CD14-positive monocyte (primary cell): Measurements from ENCODE around the gene UBE2I. TPM values are rescaled to one million over a fixed set of nuclear protein-coding genes. Genes with fewer than 3 reads are reported as not detected.
A peak's percentile ranks its signal among the peaks of the same experiment; 100 is the strongest.

Source experiments
- DNase-seq, 3 donors: peaks; one replicate each; pipeline ENCODE4 v3.0.0-alpha.2; 2011 to 2022
- H2AFZ ChIP-seq: 2 replicates; pipeline ENCODE4 v1.6.0; 2012; ENCODE audit warnings: mild to moderate bottlenecking, low read depth, low read length, inconsistent platforms; ENCODE audit not compliant: insufficient read depth, poor library complexity, severe bottlenecking
- H3K27ac ChIP-seq, 2 donors: 1 replicate in 1 of 2; 2 replicates in 1 of 2; pipeline ENCODE4 v1.5.1; 2012 to 2013; ENCODE audit warnings: low read length in 2 of 2, control low read depth in 1 of 2, inconsistent platforms in 1 of 2, low read depth in 1 of 2, mild to moderate bottlenecking in 1 of 2
- H3K27me3 ChIP-seq, 2 donors: one replicate each; pipeline versions ENCODE4 v1.6.0 to v1.6.1; 2011 to 2013; ENCODE audit warnings: low read length in 2 of 2; ENCODE audit not compliant: control insufficient read depth in 2 of 2, insufficient read depth in 2 of 2
- H3K36me3 ChIP-seq, 2 donors: replicated peaks in 1 of 2; 1 replicate in 1 of 2; 2 replicates in 1 of 2; pipeline versions ENCODE4 v1.5.1 to v1.6.1; 2012 to 2013; ENCODE audit warnings: low read length in 2 of 2, control low read depth in 1 of 2, inconsistent platforms in 1 of 2, mild to moderate bottlenecking in 1 of 2; ENCODE audit not compliant: insufficient read depth in 2 of 2, control insufficient read depth in 1 of 2
- H3K4me1 ChIP-seq, 2 donors: 1 replicate in 1 of 2; 2 replicates in 1 of 2; pipeline versions ENCODE4 v1.5.1 to v1.6.1; 2012 to 2013; ENCODE audit warnings: low read length in 2 of 2, control low read depth in 1 of 2, inconsistent platforms in 1 of 2, mild to moderate bottlenecking in 1 of 2, moderate library complexity in 1 of 2; ENCODE audit not compliant: insufficient read depth in 2 of 2, control insufficient read depth in 1 of 2
- H3K4me2 ChIP-seq: replicated peaks from 2 replicates; pipeline ENCODE3; 2012; ENCODE audit warnings: low read length, moderate library complexity, mild to moderate bottlenecking; ENCODE audit not compliant: poor library complexity, severe bottlenecking; ENCODE audit errors: extremely low read depth
- H3K4me3 ChIP-seq, 3 experiments: fragments of 200-600 bp in 1 of 3; sonication (generic) in 1 of 3; replicated peaks in 1 of 3; 1 replicate in 2 of 3; 2 replicates in 1 of 3; pipeline ENCODE4 v1.5.1; 2011 to 2013; ENCODE audit warnings: low read length in 3 of 3, mild to moderate bottlenecking in 3 of 3, control low read depth in 2 of 3, low read depth in 2 of 3, inconsistent platforms in 1 of 3, moderate library complexity in 1 of 3
- H3K79me2 ChIP-seq: 2 replicates; pipeline ENCODE4 v1.6.0; 2012; ENCODE audit warnings: mild to moderate bottlenecking, control low read depth, inconsistent platforms, low read length, moderate library complexity; ENCODE audit not compliant: insufficient read depth
- H3K9ac ChIP-seq: 2 replicates; pipeline ENCODE4 v1.6.0; 2017; ENCODE audit warnings: low read length, mild to moderate bottlenecking; ENCODE audit not compliant: insufficient read depth, poor library complexity, severe bottlenecking
- H3K9me3 ChIP-seq, 2 donors: replicated peaks in 1 of 2; 1 replicate in 1 of 2; 2 replicates in 1 of 2; pipeline versions ENCODE4 v1.5.1 to v1.6.1; 2012 to 2013; ENCODE audit warnings: low read length in 2 of 2, control low read depth in 1 of 2; ENCODE audit not compliant: control insufficient read depth in 1 of 2, insufficient read depth in 1 of 2
- H4K20me1 ChIP-seq: 2 replicates; pipeline ENCODE4 v1.6.0; 2012; ENCODE audit warnings: mild to moderate bottlenecking, low read length, control low read depth, moderate library complexity; ENCODE audit not compliant: insufficient read depth
- H3K27ac Mint-ChIP-seq, 7 donors: one replicate each; pipeline ENCODE4 v1.8.0; 2020; ENCODE audit warnings: mild to moderate bottlenecking in 7 of 7, mixed read lengths in 7 of 7, moderate library complexity in 6 of 7, inconsistent platforms in 2 of 7
- H3K27me3 Mint-ChIP-seq, 3 donors: one replicate each; pipeline ENCODE4 v1.8.0; 2021 to 2022; ENCODE audit warnings: low read depth in 3 of 3, mild to moderate bottlenecking in 3 of 3, mixed read lengths in 3 of 3, moderate library complexity in 3 of 3, inconsistent platforms in 1 of 3
- H3K36me3 Mint-ChIP-seq, 2 donors: one replicate each; pipeline ENCODE4 v1.8.0; 2020; ENCODE audit warnings: mixed read lengths in 2 of 2, inconsistent platforms in 1 of 2, mild to moderate bottlenecking in 1 of 2
- H3K4me1 Mint-ChIP-seq: one replicate; pipeline ENCODE4 v1.8.0; 2020; ENCODE audit warnings: mild to moderate bottlenecking, mixed read lengths
- H3K4me3 Mint-ChIP-seq, 2 donors: one replicate each; pipeline ENCODE4 v1.8.0; 2020; ENCODE audit warnings: mild to moderate bottlenecking in 2 of 2, mixed read lengths in 2 of 2, moderate library complexity in 1 of 2
- H3K9me3 Mint-ChIP-seq, 7 donors: one replicate each; pipeline ENCODE4 v1.8.0; 2020 to 2022; ENCODE audit warnings: mixed read lengths in 7 of 7, mild to moderate bottlenecking in 6 of 7, moderate library complexity in 6 of 7, inconsistent platforms in 2 of 7
- CTCF ChIP-seq: fragments of 200-600 bp; IDR thresholded peaks from one replicate; pipeline ENCODE4 v1.8.0; 2022; ENCODE audit warnings: antibody characterized with exemption, mild to moderate bottlenecking
- WGBS: methylation state at CpG from one replicate; pipeline ENCODE4 v1.1.5; 2013; ENCODE audit warnings: missing lambda C conversion rate; ENCODE audit not compliant: insufficient coverage; 5-methylcytosine and 5-hydroxymethylcytosine counted together
- intact Hi-C, 2 donors: fragments of 100-400 bp; cut with micrococcal nuclease; formaldehyde crosslinking; loops; one replicate each; pipeline versions ENCODE4 v1.15.0 to v1.15.1; 2023
- polyA plus RNA-seq, 3 donors: library from polyadenylated mRNA; depleted of rRNA in 1 of 3; unstranded in 2 of 3; stranded (reverse) in 1 of 3; fragments of 300-500 nt in 2 of 3; fragments of >200 nt in 1 of 3; fragmentation: Illumina TruSeq in 2 of 3; gene quantifications; 1 replicate in 2 of 3; 2 replicates in 1 of 3; pipeline ENCODE4 v1.2.3, GENCODE V29; 2012 to 2021

The UBE2I gene
- polyA plus RNA-seq, 3 donors, result 76.8 to 112 (median 88.8) TPM

GRCh38 chr16:1366060-1366711, 56.8 kb downstream of the UBE2I start:
- peaks cover 44 to 85% of the 10 kb centered on the region in 2 donors for H3K36me3 Mint-ChIP-seq
- Histone ChIP-seq H2AFZ (no peak overlapping the region), H3K9me3 (no peaks in the 10 kb centered on the region), H3K4me3 (no peak overlapping the region), H3K27ac (no peak overlapping the region), H3K4me1 (no peaks in the 10 kb centered on the region), H3K27me3 (no peaks in the 10 kb centered on the region), H4K20me1 (peaks cover 73% of the 10 kb centered on the region), H3K79me2 (peaks cover 16% of the 10 kb centered on the region), H3K9ac (no peak overlapping the region), H3K36me3 (peaks cover 71 to 75% of the 10 kb centered on the region in 2 donors), H3K4me2 (no peak overlapping the region)
- no peak for DNase-seq
- peak overlapping the region in 2 of 7 donors; percentile 22 to 40 for H3K27ac Mint-ChIP-seq
- no peak overlapping the region for H3K4me3 Mint-ChIP-seq
- TF ChIP-seq CTCF, result no peak
- no peaks in the 10 kb centered on the region for H3K4me1 Mint-ChIP-seq
- intact Hi-C loops, result no loop called here
- H3K27me3 Mint-ChIP-seq, result peaks cover 0 to 1% (median 0%) of the 10 kb centered on the region in 3 donors
- H3K9me3 Mint-ChIP-seq, result peaks cover 0 to 3% (median 0%) of the 10 kb centered on the region in 7 donors
- 76% methylated on average over 29 of the region's 29 CpGs for WGBS

GRCh38 chr16:1366712-1367299, 57.4 kb downstream of the UBE2I start:
- Histone ChIP-seq H3K4me1 (no peaks in the 10 kb centered on the region), H3K9ac (no peak overlapping the region), H3K4me2 (no peak overlapping the region), H3K9me3 (no peaks in the 10 kb centered on the region), H3K79me2 (peaks cover 11% of the 10 kb centered on the region), H4K20me1 (peaks cover 72% of the 10 kb centered on the region), H2AFZ (no peak overlapping the region), H3K36me3 (peaks cover 69% of the 10 kb centered on the region in 2 donors), H3K27ac (no peak overlapping the region), H3K27me3 (no peaks in the 10 kb centered on the region), H3K4me3 (no peak overlapping the region)
- peak overlapping the region in 1 of 7 donors; percentile 22 for H3K27ac Mint-ChIP-seq
- peaks cover 46 to 85% of the 10 kb centered on the region in 2 donors for H3K36me3 Mint-ChIP-seq
- H3K9me3 Mint-ChIP-seq, result peaks cover 0 to 3% (median 0%) of the 10 kb centered on the region in 7 donors
- 96% methylated on average over 21 of the region's 24 CpGs for WGBS
- no peak overlapping the region for H3K4me3 Mint-ChIP-seq
- H3K4me1 Mint-ChIP-seq, result no peaks in the 10 kb centered on the region
- no peak for TF ChIP-seq CTCF
- H3K27me3 Mint-ChIP-seq, result peaks cover 0 to 1% (median 0%) of the 10 kb centered on the region in 3 donors
- no peak for DNase-seq
- intact Hi-C loops, result no loop called here
